Endothelial cell of umbilical vein (primary cell): Measurements from ENCODE around the gene RWDD2A. TPM values are rescaled to one million over a fixed set of nuclear protein-coding genes. Genes with fewer than 3 reads are reported as not detected.

ENCODE experiments used
- BruUV-seq: library from RNA; stranded (reverse); fragments of 400-500 nt; replicated peaks from 2 replicates; lab custom pipeline; 2021; lab: Mats Ljungman, UMichigan
- CTCF ChIA-PET: fragments of 300-600, 350-600 bp; sonication (Branson Sonifier 250); formaldehyde crosslinking; loops from one replicate; lab custom pipeline; 2021; ENCODE audit warnings: antibody characterized with exemption, inconsistent platforms; lab: Charles Lee
- POLR2A ChIA-PET: fragments of 300-600, 350-600 bp; sonication (Branson Sonifier 250); formaldehyde crosslinking; loops from one replicate; lab custom pipeline; 2021; ENCODE audit warnings: antibody characterized with exemption, inconsistent platforms; lab: Charles Lee
- DNase-seq: peaks from one replicate; pipeline ENCODE4 v3.0.0-alpha.2; 2011; ENCODE audit warnings: low read depth, low spot score
- FAIRE-seq: peaks from 2 replicates; lab custom pipeline; 2011; peaks lifted over from hg19 to GRCh38; lab: Jason Lieb, UNC
- H2AFZ ChIP-seq: 2 replicates; pipeline ENCODE4 v1.6.0; 2012; ENCODE audit warnings: low read depth, low read length, control low read depth, inconsistent platforms
- H3K27ac ChIP-seq: 2 replicates; pipeline ENCODE4 v1.5.1; 2011; ENCODE audit warnings: low read depth, mild to moderate bottlenecking, control low read depth, low read length, moderate library complexity; ENCODE audit not compliant: insufficient read depth
- H3K27me3 ChIP-seq, 2 experiments: 2 replicates each; pipeline versions ENCODE4 v1.6.0 to v1.6.1; 2011; ENCODE audit warnings: low read length in 2 of 2, mixed read lengths in 1 of 2; ENCODE audit not compliant: control insufficient read depth in 2 of 2, insufficient read depth in 2 of 2
- H3K36me3 ChIP-seq, 2 experiments: 2 replicates in 1 of 2; 3 replicates in 1 of 2; pipeline ENCODE4 v1.5.1; 2011; ENCODE audit warnings: low read length in 2 of 2, mild to moderate bottlenecking in 1 of 2, moderate library complexity in 1 of 2; ENCODE audit not compliant: control insufficient read depth in 2 of 2, insufficient read depth in 2 of 2; ENCODE audit errors: extremely low read depth in 1 of 2
- H3K4me1 ChIP-seq: 3 replicates; pipeline ENCODE4 v1.5.1; 2011; ENCODE audit warnings: mild to moderate bottlenecking, low read length; ENCODE audit not compliant: control insufficient read depth, insufficient read depth; ENCODE audit errors: extremely low read depth
- H3K4me2 ChIP-seq: 2 replicates; pipeline ENCODE4 v1.6.1; 2011; ENCODE audit warnings: low read length, control low read depth, mixed read lengths; ENCODE audit not compliant: insufficient read depth
- H3K4me3 ChIP-seq, 3 experiments: fragments of 200-600 bp in 1 of 3; sonication (generic), shearing (Covaris generic) in 1 of 3; replicated peaks in 1 of 3; 2 replicates each; pipeline ENCODE4 v1.5.1; 2011 to 2016; ENCODE audit warnings: control low read depth in 3 of 3, low read length in 3 of 3, mild to moderate bottlenecking in 2 of 3, inconsistent platforms in 1 of 3, low read depth in 1 of 3, moderate library complexity in 1 of 3; ENCODE audit not compliant: insufficient read depth in 1 of 3
- H3K79me2 ChIP-seq: 2 replicates; pipeline ENCODE4 v1.6.0; 2012; ENCODE audit warnings: low read length, inconsistent platforms; ENCODE audit not compliant: control insufficient read depth, insufficient read depth
- H3K9ac ChIP-seq: replicated peaks from 2 replicates; pipeline ENCODE3; 2011; ENCODE audit warnings: low read length, control low read depth; ENCODE audit not compliant: insufficient read depth; ENCODE audit errors: extremely low read depth
- H3K9me1 ChIP-seq: replicated peaks from 3 replicates; pipeline ENCODE4 v1.6.0; 2011; ENCODE audit warnings: mild to moderate bottlenecking, low read length; ENCODE audit not compliant: control insufficient read depth, insufficient read depth; ENCODE audit errors: extremely low read depth
- H3K9me3 ChIP-seq: replicated peaks from 2 replicates; pipeline ENCODE4 v1.5.1; 2012; ENCODE audit warnings: low read length, inconsistent platforms; ENCODE audit not compliant: control insufficient read depth, insufficient read depth
- H4K20me1 ChIP-seq: replicated peaks from 2 replicates; pipeline ENCODE3; 2011; ENCODE audit warnings: mild to moderate bottlenecking, low read length; ENCODE audit not compliant: control insufficient read depth, insufficient read depth; ENCODE audit errors: extremely low read depth
- CTCF ChIP-seq, 2 donors: IDR thresholded peaks; 1 replicate in 1 of 2; 2 replicates in 1 of 2; pipeline ENCODE4 v1.5.1; 2011; ENCODE audit warnings: low read length in 2 of 2, mild to moderate bottlenecking in 2 of 2, moderate library complexity in 2 of 2, control low read depth in 1 of 2, inconsistent platforms in 1 of 2, low read depth in 1 of 2; ENCODE audit not compliant: insufficient read depth in 1 of 2; ENCODE audit errors: extremely low read depth in 1 of 2
- EZH2 ChIP-seq: IDR thresholded peaks from 2 replicates; pipeline ENCODE4 v1.6.1; 2012; ENCODE audit warnings: borderline replicate concordance, low read depth, mild to moderate bottlenecking, moderate library complexity, low read length, inconsistent platforms; ENCODE audit not compliant: severe bottlenecking
- FOS ChIP-seq: IDR thresholded peaks from 2 replicates; pipeline ENCODE4 v1.6.1; 2011; ENCODE audit warnings: mild to moderate bottlenecking, low read length, moderate library complexity, borderline replicate concordance; ENCODE audit not compliant: insufficient read depth
- GATA2 ChIP-seq: IDR thresholded peaks from 2 replicates; pipeline ENCODE4 v1.7.0; 2011; ENCODE audit warnings: low read depth, mild to moderate bottlenecking, moderate library complexity, mixed read lengths, low read length; ENCODE audit not compliant: insufficient read length, insufficient read depth
- JUN ChIP-seq: IDR thresholded peaks from 2 replicates; pipeline ENCODE4 v1.6.1; 2011; ENCODE audit warnings: borderline replicate concordance, low read depth; ENCODE audit not compliant: insufficient read length, insufficient read depth
- MAX ChIP-seq: IDR thresholded peaks from 2 replicates; pipeline ENCODE4 v1.6.1; 2011; ENCODE audit not compliant: insufficient read depth, insufficient read length
- MYC ChIP-seq: IDR thresholded peaks from one replicate; pipeline ENCODE4 v1.6.1; 2011; ENCODE audit warnings: mild to moderate bottlenecking, low read depth, low read length
- POLR2A ChIP-seq: IDR thresholded peaks from 2 replicates; pipeline ENCODE4 v1.6.1; 2012; ENCODE audit warnings: low read depth, mild to moderate bottlenecking, control low read depth, low read length
- POLR2AphosphoS5 ChIP-seq: IDR thresholded peaks from 2 replicates; pipeline ENCODE4 v1.6.1; 2012; ENCODE audit warnings: low read depth, mild to moderate bottlenecking, control low read depth, low read length, moderate library complexity; ENCODE audit not compliant: insufficient read depth
- dilution Hi-C: fragments of 300-500 bp; cut with MboI; formaldehyde crosslinking; loops from one replicate; pipeline ENCODE4 v1.15.0; 2019; ENCODE audit warnings: low sequenced_read_pairs; ENCODE audit not compliant: extremely low pct_ligation_motif_present
- intact Hi-C: fragments of 100-400 bp; cut with micrococcal nuclease; formaldehyde crosslinking; loops from one replicate; pipeline ENCODE4 v1.10.0; 2022
- polyA plus RNA-seq, 4 experiments: library from polyadenylated mRNA; depleted of rRNA in 3 of 4; stranded (reverse) in 3 of 4; unstranded in 1 of 4; fragments of >200 nt; gene quantifications; 2 replicates each; pipeline versions ENCODE4 v1.2.1 to v1.2.3, GENCODE V29; 2011 to 2012; ENCODE audit warnings: missing spikeins in 1 of 4
- total RNA-seq: library from RNA; stranded (reverse); gene quantifications from 2 replicates; pipeline ENCODE4 v1.2.3, GENCODE V29; 2021

RWDD2A gene
- total and polyA plus RNA-seq, 2 donors (not counting 3 experiments of a cell fraction or from before 2014, with no cell fraction given): 3.2 to 4.5 TPM

- Histone ChIP-seq H3K4me1 (no peaks in the 10 kb centered on the region), H4K20me1 (peaks cover 2% of the 10 kb centered on the region), H3K9me1 (no peaks in the 10 kb centered on the region), H3K9me3 (no peaks in the 10 kb centered on the region), H3K36me3 (peaks cover 22 to 45% of the 10 kb centered on the region in 2 experiments), H2AFZ (no peak overlapping the region), H3K4me2 (no peak overlapping the region), H3K27me3 (no peaks in the 10 kb centered on the region), H3K79me2 (no peaks in the 10 kb centered on the region), H3K27ac (no peak overlapping the region), H3K9ac (no peak overlapping the region), H3K4me3 (no peak overlapping the region)
- no peak for TF ChIP-seq JUN
- no peak for TF ChIP-seq CTCF (IDR thresholded peaks at IDR 0.05; ENCODE audit: extremely low read depth in 1 of 2, insufficient read depth in 1 of 2, low read depth in 1 of 2, low read length in 2 of 2)
- TF ChIP-seq MAX: no peak
- TF ChIP-seq GATA2: no peak
- no peak for TF ChIP-seq MYC
- no peak for TF ChIP-seq FOS
- no peak for TF ChIP-seq POLR2A
- no peak for TF ChIP-seq POLR2AphosphoS5
- TF ChIP-seq EZH2: no peak
- POLR2A ChIA-PET: no interaction called here
- CTCF ChIA-PET: interaction anchor here (1.0 to 4.0 kb wide), 4 partner anchors 46 to 367 kb away, joined by 3 to 18 read pairs (median 5); partner anchors contain the start of genes DOP1A and UBE3D
- DNase-seq (no peak), FAIRE-seq (no peak)
- intact Hi-C loops (loop anchor here (2.0 kb wide), 2 partner anchors 14 to 46 kb away; no protein-coding TSS in a partner anchor), dilution Hi-C loops (no loop called here)
- no TSS peak for BruUV-seq
Observed at GRCh38 chr6:83169106-83169505, 24.1 kb upstream of the RWDD2A start.
